BJ (cell line): ENCODE data around the gene GSK3A. TPM values are rescaled to one million over a fixed set of nuclear protein-coding genes. Genes with fewer than 3 reads are reported as not detected.
A peak's percentile ranks its signal among the peaks of the same experiment; 100 is the strongest.
"Not testable (repeated sequence)": the region's sequence is repeated elsewhere in the genome, so short reads cannot be mapped to it uniquely, and the experiment has no call there.

ENCODE experiments used
- CTCF ChIA-PET: fragments of 350-600 bp; formaldehyde crosslinking; extraction: SDS; loops from one replicate; lab custom pipeline; 2021; ENCODE audit warnings: antibody characterized with exemption, inconsistent platforms; lab: Yijun Ruan, JAX
- POLR2A ChIA-PET: fragments of 300-600 bp; sonication (Branson Sonifier 250); formaldehyde crosslinking; extraction: SDS; loops from one replicate; lab custom pipeline; 2021; ENCODE audit warnings: antibody characterized with exemption; lab: Charles Lee
- DNase-seq: peaks from one replicate; pipeline ENCODE4 v3.0.0-alpha.2; 2011; ENCODE audit warnings: low read depth
- H3K27me3 ChIP-seq: 2 replicates; pipeline ENCODE4 v1.6.0; 2011; ENCODE audit warnings: low read length; ENCODE audit not compliant: control insufficient read depth, insufficient read depth
- H3K36me3 ChIP-seq: 2 replicates; pipeline ENCODE4 v1.5.1; 2011; ENCODE audit warnings: low read length; ENCODE audit not compliant: control insufficient read depth, insufficient read depth
- H3K4me3 ChIP-seq: 2 replicates; pipeline ENCODE4 v1.5.1; 2011; ENCODE audit warnings: low read depth, mild to moderate bottlenecking, control low read depth, low read length
- CTCF ChIP-seq: IDR thresholded peaks from 2 replicates; pipeline ENCODE4 v1.5.1; 2011; ENCODE audit warnings: low read depth, mild to moderate bottlenecking, control low read depth, inconsistent platforms, low read length, moderate library complexity; ENCODE audit not compliant: insufficient read depth
- polyA plus RNA-seq: library from polyadenylated mRNA; depleted of rRNA; stranded (reverse); fragments of >200 nt; gene quantifications from 2 replicates; pipeline ENCODE4 v1.2.3, GENCODE V29; 2011

The GSK3A gene
- polyA plus RNA-seq, 1 experiment, result 36.1 TPM

GRCh38 chr19:42268142-42268703 is 25.8 kb upstream of the GSK3A start:
- H3K36me3 ChIP-seq, result peaks cover 6% of the 10 kb centered on the region
- ChIA-PET POLR2A (no interaction called here), CTCF (interaction anchor here (0.9 to 1.0 kb wide), 2 partner anchors 12 to 22 kb away, joined by 3 to 8 read pairs; no protein-coding TSS in a partner anchor)
- H3K27me3 ChIP-seq, result no peaks in the 10 kb centered on the region
- peak overlapping the region; percentile 78 for H3K4me3 ChIP-seq
- DNase-seq, result peak; percentile 96
- no peak for TF ChIP-seq CTCF

- peak overlapping the region; percentile 78 for H3K4me3 ChIP-seq
- no peaks in the 10 kb centered on the region for H3K27me3 ChIP-seq
- DNase-seq, result no peak
- ChIA-PET CTCF (interaction anchor here (0.9 to 1.0 kb wide), 2 partner anchors 12 to 22 kb away, joined by 3 to 8 read pairs; no protein-coding TSS in a partner anchor), POLR2A (no interaction called here)
- peaks cover 5% of the 10 kb centered on the region for H3K36me3 ChIP-seq
- TF ChIP-seq CTCF, result no peak
These were observed 25.3 kb upstream of the GSK3A start for GRCh38 chr19:42267644-42268141.

- H3K27me3 ChIP-seq, H3K36me3 ChIP-seq, DNase-seq, POLR2A ChIA-PET, H3K4me3 ChIP-seq: not testable (repeated sequence)
- CTCF ChIA-PET, result interaction anchor here (0.9 to 1.0 kb wide), 2 partner anchors 13 to 21 kb away, joined by 3 to 8 read pairs; no protein-coding TSS in a partner anchor
These were observed 24.7 kb upstream of the GSK3A start for GRCh38 chr19:42266928-42267603.

- H3K36me3 ChIP-seq, H3K27me3 ChIP-seq, POLR2A ChIA-PET, DNase-seq, H3K4me3 ChIP-seq: not testable (repeated sequence)
- CTCF ChIA-PET, result interaction anchor here (0.7 to 1.0 kb wide), 2 partner anchors 10 to 13 kb away, joined by 3 to 4 read pairs; no protein-coding TSS in a partner anchor
These were observed 23.7 kb upstream of the GSK3A start for GRCh38 chr19:42266105-42266504.

- no peak for DNase-seq
- no peak overlapping the region for H3K4me3 ChIP-seq
- no peak for TF ChIP-seq CTCF
- POLR2A ChIA-PET, result no interaction called here
- H3K27me3 ChIP-seq, result no peaks in the 10 kb centered on the region
- CTCF ChIA-PET, result interaction anchor here (1.3 kb wide), 1 partner anchor 16 kb away, joined by 3 read pairs; no protein-coding TSS in a partner anchor
- no peaks in the 10 kb centered on the region for H3K36me3 ChIP-seq
These were observed 19.4 kb upstream of the GSK3A start for GRCh38 chr19:42261763-42262162.

GRCh38 chr19:42257842-42258241 is 15.4 kb upstream of the GSK3A start:
- not testable (repeated sequence) for H3K27me3 ChIP-seq, H3K4me3 ChIP-seq, H3K36me3 ChIP-seq, DNase-seq
- ChIA-PET CTCF (interaction anchor here (1.0 to 1.6 kb wide), 3 partner anchors 12 to 38 kb away, joined by 3 to 4 read pairs (median 3); no protein-coding TSS in a partner anchor), POLR2A (interaction anchor here (0.6 to 0.7 kb wide), 2 partner anchors 18 to 58 kb away, joined by 8 to 13 read pairs; no protein-coding TSS in a partner anchor)
